HepG2 (cell line): Measurements from ENCODE around the gene ENTREP3. TPM values are rescaled to one million over a fixed set of nuclear protein-coding genes. Genes with fewer than 3 reads are reported as not detected.

Source experiments
- ATF7 ChIP-seq, 2 experiments: fragments of 450-650 bp in 1 of 2; sonication (generic) in 1 of 2; formaldehyde crosslinking in 1 of 2; IDR thresholded peaks; 2 replicates each; pipeline versions ENCODE4 v1.4.0 to v1.6.1; 2016 to 2020; ENCODE audit warnings: antibody characterized with exemption in 1 of 2, mild to moderate bottlenecking in 1 of 2, missing genetic modification reagents in 1 of 2
- DMAP1 ChIP-seq: IDR thresholded peaks from 2 replicates; pipeline ENCODE4 v1.6.1; 2016
- E2F5 ChIP-seq: sonication (generic); formaldehyde crosslinking; conservative IDR thresholded peaks from 2 replicates; pipeline ENCODE4 v1.4.0; 2020; ENCODE audit warnings: missing genetic modification reagents
- GRHL1 ChIP-seq: sonication (generic); formaldehyde crosslinking; conservative IDR thresholded peaks from 2 replicates; pipeline ENCODE4 v1.8.0; 2022; ENCODE audit warnings: missing genetic modification reagents
- HHEX ChIP-seq: IDR thresholded peaks from 2 replicates; pipeline ENCODE4 v1.6.1; 2016; ENCODE audit warnings: control low read depth
- HNF4G ChIP-seq, 2 experiments: sonication (generic) in 1 of 2; formaldehyde crosslinking in 1 of 2; IDR thresholded peaks; 2 replicates each; pipeline versions ENCODE4 v1.4.0 to v1.6.1; 2011 to 2020; ENCODE audit warnings: borderline replicate concordance in 2 of 2, low read depth in 2 of 2, mild to moderate bottlenecking in 2 of 2, low read length in 1 of 2, missing genetic modification reagents in 1 of 2, moderate library complexity in 1 of 2
- JARID2 ChIP-seq: sonication (generic); formaldehyde crosslinking; IDR thresholded peaks from 2 replicates; pipeline ENCODE4 v1.8.1; 2023; ENCODE audit warnings: missing genetic modification reagents, inconsistent platforms; ENCODE audit not compliant: insufficient replicate concordance
- MAX ChIP-seq: IDR thresholded peaks from 2 replicates; pipeline ENCODE4 v1.6.1; 2012; ENCODE audit warnings: inconsistent platforms
- MXD1 ChIP-seq: sonication (generic); formaldehyde crosslinking; IDR thresholded peaks from 2 replicates; pipeline ENCODE4 v1.4.0; 2020; ENCODE audit warnings: mild to moderate bottlenecking, missing genetic modification reagents
- NBN ChIP-seq: fragments of 450-650 bp; conservative IDR thresholded peaks from 2 replicates; pipeline ENCODE4 v1.6.1; 2017
- NRL ChIP-seq: sonication (generic); formaldehyde crosslinking; IDR thresholded peaks from 2 replicates; pipeline ENCODE4 v1.5.0; 2020; ENCODE audit warnings: missing genetic modification reagents, mild to moderate bottlenecking, moderate library complexity, borderline replicate concordance
- PTBP1 ChIP-seq: fragments of 200-400 bp; formaldehyde crosslinking; IDR thresholded peaks from 2 replicates; pipeline ENCODE4 v1.6.1; 2018; ENCODE audit warnings: low read length, low read depth; ENCODE audit not compliant: poor library complexity, severe bottlenecking
- RBFOX2 ChIP-seq: fragments of 200-400 bp; formaldehyde crosslinking; IDR thresholded peaks from 2 replicates; pipeline ENCODE4 v1.6.1; 2017; ENCODE audit warnings: low read depth, mild to moderate bottlenecking, low read length
- RNF2 ChIP-seq: fragments of 450-650 bp; conservative IDR thresholded peaks from 2 replicates; pipeline ENCODE4 v1.6.1; 2016; ENCODE audit warnings: low read depth
- SIX4 ChIP-seq: sonication (generic); formaldehyde crosslinking; IDR thresholded peaks from 2 replicates; pipeline ENCODE4 v1.4.0; 2020; ENCODE audit warnings: missing genetic modification reagents
- STAG1 ChIP-seq: sonication (generic); formaldehyde crosslinking; IDR thresholded peaks from 2 replicates; pipeline ENCODE4 v1.4.0; 2020; ENCODE audit warnings: missing genetic modification reagents
- ZBTB21 ChIP-seq: sonication (generic); formaldehyde crosslinking; IDR thresholded peaks from 2 replicates; pipeline ENCODE4 v1.4.0; 2020; ENCODE audit warnings: missing genetic modification reagents
- ZFY ChIP-seq: sonication (generic); formaldehyde crosslinking; IDR thresholded peaks from 2 replicates; pipeline ENCODE4 v1.4.0; 2020; ENCODE audit warnings: missing genetic modification reagents
- ZNF20 ChIP-seq: sonication (generic); formaldehyde crosslinking; IDR thresholded peaks from 2 replicates; pipeline ENCODE4 v1.4.0; 2020; ENCODE audit warnings: mild to moderate bottlenecking, moderate library complexity, missing genetic modification reagents
- ZNF264 ChIP-seq: sonication (generic); formaldehyde crosslinking; IDR thresholded peaks from 2 replicates; pipeline ENCODE4 v1.4.0; 2020; ENCODE audit warnings: missing genetic modification reagents
- ZNF362 ChIP-seq: sonication (generic); formaldehyde crosslinking; IDR thresholded peaks from 2 replicates; pipeline ENCODE4 v1.4.0; 2020; ENCODE audit warnings: missing genetic modification reagents, mild to moderate bottlenecking, borderline replicate concordance
- ZNF430 ChIP-seq: sonication (generic); formaldehyde crosslinking; IDR thresholded peaks from 2 replicates; pipeline ENCODE4 v1.9.0; 2021; ENCODE audit warnings: mild to moderate bottlenecking, missing genetic modification reagents
- ZNF749 ChIP-seq: sonication (generic); formaldehyde crosslinking; IDR thresholded peaks from 2 replicates; pipeline ENCODE4 v1.8.0; 2022; ENCODE audit warnings: mild to moderate bottlenecking, missing genetic modification reagents, moderate library complexity, borderline replicate concordance
- ZNF75D ChIP-seq: sonication (generic); formaldehyde crosslinking; IDR thresholded peaks from 2 replicates; pipeline ENCODE4 v1.8.1; 2023; ENCODE audit warnings: missing genetic modification reagents, mild to moderate bottlenecking, borderline replicate concordance
- ZNF768 ChIP-seq: sonication (generic); formaldehyde crosslinking; IDR thresholded peaks from 2 replicates; pipeline ENCODE4 v1.4.0; 2020; ENCODE audit warnings: missing genetic modification reagents
- ZNF782 ChIP-seq: sonication (generic); formaldehyde crosslinking; IDR thresholded peaks from 2 replicates; pipeline ENCODE4 v1.4.0; 2020; ENCODE audit warnings: missing genetic modification reagents, mild to moderate bottlenecking, borderline replicate concordance
- ZNF788 ChIP-seq: sonication (generic); formaldehyde crosslinking; IDR thresholded peaks from 2 replicates; pipeline ENCODE4 v1.5.0; 2020; ENCODE audit warnings: mild to moderate bottlenecking, missing genetic modification reagents, borderline replicate concordance
- polyA plus RNA-seq, 8 experiments: library from polyadenylated mRNA; depleted of rRNA in 3 of 8; stranded (reverse) in 7 of 8; unstranded in 1 of 8; fragments of >200 nt; fragmentation: Illumina TruSeq in 4 of 8; extraction: Trizol in 4 of 8; gene quantifications; 2 replicates each; pipeline versions ENCODE4 v1.2.1 to v1.2.3, GENCODE V29; 2011 to 2016; ENCODE audit warnings: low read depth in 4 of 8, missing spikeins in 1 of 8, mixed read lengths in 1 of 8; ENCODE audit not compliant: insufficient read depth in 1 of 8
- total RNA-seq, 5 experiments: library from RNA; depleted of rRNA; stranded (reverse); fragments of >200 nt; fragmentation: Illumina TruSeq; extraction: Trizol; gene quantifications; 2 replicates each; pipeline ENCODE4 v1.2.3, GENCODE V29; 2016; ENCODE audit warnings: low read depth in 1 of 5

The ENTREP3 gene
- total and polyA plus RNA-seq, 2 of the 13 experiments (the other 11 are each of a cell fraction or from before 2014, with no cell fraction given): 4.1 to 9.9 TPM

GRCh38 chr1:155208541-155209311 lies 46.6 kb downstream of the ENTREP3 start, which contains the start of gene MTX1 (continued):
- TF ChIP-seq ATF7 (IDR thresholded peaks at IDR 0.05) (no peak), ATF7 (CRISPR knock-in tag; IDR thresholded peaks at IDR 0.05) (no peak), NRL (CRISPR knock-in tag) (no peak; the same call in 1 of the 2 replicates), ZNF782 (peak; percentile 48; the same call in 1 of the 2 replicates), ZNF768 (CRISPR knock-in tag) (no peak), MAX (peak; percentile 45), ZNF362 (CRISPR knock-in tag) (no peak), ZNF75D (CRISPR knock-in tag) (no peak), ZNF788 (CRISPR knock-in tag) (no peak; the same call in 1 of the 2 replicates), DMAP1 (CRISPR knock-in tag) (no peak), ZFY (CRISPR knock-in tag) (peak; percentile 76), PTBP1 (no peak), RNF2 (0 out of 2 replicates have a peak, but pooled peaks have one; percentile 40), E2F5 (CRISPR knock-in tag) (no peak), RBFOX2 (peak; percentile 78), ZBTB21 (CRISPR knock-in tag) (no peak), ZNF749 (CRISPR knock-in tag) (no peak), HNF4G (IDR thresholded peaks at IDR 0.05; ENCODE audit: borderline replicate concordance, low read depth, low read length) (no peak), HNF4G (CRISPR knock-in tag; IDR thresholded peaks at IDR 0.05; ENCODE audit: borderline replicate concordance, low read depth) (no peak), GRHL1 (CRISPR knock-in tag) (no peak), SIX4 (CRISPR knock-in tag) (no peak), JARID2 (CRISPR knock-in tag) (no peak), NBN (no peak), ZNF430 (CRISPR knock-in tag) (no peak), ZNF264 (CRISPR knock-in tag) (no peak), HHEX (no peak), STAG1 (CRISPR knock-in tag) (no peak), MXD1 (CRISPR knock-in tag) (peak; percentile 77; the same call in 1 of the 2 replicates), ZNF20 (CRISPR knock-in tag) (no peak; the same call in 1 of the 2 replicates)
